Natural killer cell treated with Interleukin-12 subunit alpha and Interleukin-12 subunit beta and Interleukin-15 and Interleukin-18, amount 100 ng/mL, for 72 hours (primary cell): ENCODE results near the gene RSRC2. TPM values are rescaled to one million over a fixed set of nuclear protein-coding genes. Genes with fewer than 3 reads are reported as not detected.
A peak's percentile ranks its signal among the peaks of the same experiment; 100 is the strongest.
"Not testable (repeated sequence)": the region's sequence is repeated elsewhere in the genome, so short reads cannot be mapped to it uniquely, and the experiment has no call there.

Source experiments
- ATAC-seq, 2 donors: fragments of 150-1000 bp; cut with Tn5 transposase in 1 of 2; sonication (Bioruptor Pico), chemical (Tn5 transposase) in 1 of 2; 2 replicates each; pipeline ENCODE4 v1.10.0; 2021
- DNase-seq: peaks from one replicate; pipeline ENCODE4 v3.0.0; 2022; ENCODE audit warnings: low spot score
- H3K27ac Mint-ChIP-seq, 2 donors: 1 replicate in 1 of 2; 2 replicates in 1 of 2; pipeline ENCODE4 v1.8.0; 2022; ENCODE audit warnings: mixed read lengths in 2 of 2, mild to moderate bottlenecking in 1 of 2, moderate library complexity in 1 of 2
- H3K27me3 Mint-ChIP-seq, 2 donors: 1 replicate in 1 of 2; 2 replicates in 1 of 2; pipeline ENCODE4 v1.8.0; 2022; ENCODE audit warnings: mixed read lengths in 2 of 2
- H3K36me3 Mint-ChIP-seq: one replicate; pipeline ENCODE4 v1.8.0; 2022; ENCODE audit warnings: mixed read lengths
- H3K4me1 Mint-ChIP-seq, 2 donors: 1 replicate in 1 of 2; 2 replicates in 1 of 2; pipeline ENCODE4 v1.8.0; 2022; ENCODE audit warnings: low read depth in 2 of 2, mixed read lengths in 2 of 2, mild to moderate bottlenecking in 1 of 2
- H3K4me3 Mint-ChIP-seq: one replicate; pipeline ENCODE4 v1.8.0; 2022; ENCODE audit warnings: mixed read lengths
- H3K9me3 Mint-ChIP-seq: 2 replicates; pipeline ENCODE4 v1.8.0; 2022; ENCODE audit warnings: mixed read lengths
- total RNA-seq, 2 donors: library from RNA; stranded (reverse); gene quantifications; one replicate each; pipeline ENCODE4 v1.2.3, GENCODE V29; 2022

RSRC2 gene
- total RNA-seq, 2 donors from 2014 or later, result 93.7 to 111 TPM

- Mint-ChIP-seq H3K27me3 (no peaks in the 10 kb centered on the region), H3K4me1 (peaks cover 5 to 11% of the 10 kb centered on the region in 2 donors), H3K27ac (no peak overlapping the region), H3K4me3 (no peak overlapping the region), H3K9me3 (no peaks in the 10 kb centered on the region), H3K36me3 (peaks cover 15% of the 10 kb centered on the region)
- ATAC-seq (no peak), DNase-seq (no peak)
Measured at GRCh38 chr12:122508163-122508562, 18.6 kb downstream of the RSRC2 start.

- peak overlapping the region; percentile 9 to 47 for H3K27ac Mint-ChIP-seq
- peaks cover 13 to 17% of the 10 kb centered on the region in 2 donors for H3K4me1 Mint-ChIP-seq
- DNase-seq (no peak), ATAC-seq (no peak)
- H3K9me3 Mint-ChIP-seq, result no peaks in the 10 kb centered on the region
- no peaks in the 10 kb centered on the region for H3K27me3 Mint-ChIP-seq
- no peak overlapping the region for H3K4me3 Mint-ChIP-seq
- H3K36me3 Mint-ChIP-seq, result peaks cover 8% of the 10 kb centered on the region
Measured at GRCh38 chr12:122506393-122506938, 20.3 kb downstream of the RSRC2 start.

GRCh38 chr12:122505419-122506051 is 21.2 kb downstream of the RSRC2 start:
- H3K4me3 Mint-ChIP-seq, result no peak overlapping the region
- peak overlapping the region; percentile 9 to 47 for H3K27ac Mint-ChIP-seq
- no peaks in the 10 kb centered on the region for H3K27me3 Mint-ChIP-seq
- ATAC-seq (no peak), DNase-seq (no peak)
- peaks cover 21 to 26% of the 10 kb centered on the region in 2 donors for H3K4me1 Mint-ChIP-seq
- H3K36me3 Mint-ChIP-seq, result peaks cover 8% of the 10 kb centered on the region
- no peaks in the 10 kb centered on the region for H3K9me3 Mint-ChIP-seq

DNA sequence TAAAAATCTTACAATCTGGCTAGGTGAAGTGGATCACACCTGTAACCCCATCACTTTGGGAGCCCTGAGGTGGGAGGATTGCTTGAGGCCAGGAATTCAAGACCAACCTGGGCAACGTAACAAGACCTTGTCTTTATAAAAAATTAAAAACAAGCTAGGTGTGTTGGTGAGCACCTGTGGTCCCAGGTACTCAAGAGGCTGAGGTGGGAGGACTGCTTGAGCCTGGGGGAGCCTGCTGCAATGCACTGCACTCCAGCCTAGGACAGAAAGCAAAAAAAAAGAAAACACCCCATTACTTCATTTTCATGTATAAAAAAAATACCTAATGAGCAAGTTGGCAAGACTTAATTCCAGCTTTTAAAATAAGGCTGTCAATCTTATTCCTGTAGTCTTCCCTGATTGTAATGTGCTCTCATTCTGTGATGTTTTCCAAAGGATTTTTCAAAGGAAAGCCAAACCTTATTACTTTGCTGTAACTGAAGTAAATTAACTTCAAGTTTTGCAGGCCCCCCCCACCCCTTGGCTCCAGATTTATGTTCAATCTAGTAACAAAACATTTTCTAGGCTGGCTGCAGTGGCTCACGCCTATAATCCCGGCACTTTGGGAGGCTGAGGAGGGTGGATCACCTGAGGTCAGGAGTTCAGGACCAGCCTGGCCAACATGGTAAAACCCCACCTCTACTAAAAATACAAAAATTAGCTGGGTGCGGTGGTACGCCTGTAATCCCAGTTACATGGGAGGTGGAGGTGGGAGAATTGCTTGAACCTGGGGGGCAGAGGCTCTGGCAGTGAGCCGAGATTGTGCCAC is 22.7 kb downstream of the RSRC2 start:
- H3K36me3 Mint-ChIP-seq, result peaks cover 14% of the 10 kb centered on the region

DNA sequence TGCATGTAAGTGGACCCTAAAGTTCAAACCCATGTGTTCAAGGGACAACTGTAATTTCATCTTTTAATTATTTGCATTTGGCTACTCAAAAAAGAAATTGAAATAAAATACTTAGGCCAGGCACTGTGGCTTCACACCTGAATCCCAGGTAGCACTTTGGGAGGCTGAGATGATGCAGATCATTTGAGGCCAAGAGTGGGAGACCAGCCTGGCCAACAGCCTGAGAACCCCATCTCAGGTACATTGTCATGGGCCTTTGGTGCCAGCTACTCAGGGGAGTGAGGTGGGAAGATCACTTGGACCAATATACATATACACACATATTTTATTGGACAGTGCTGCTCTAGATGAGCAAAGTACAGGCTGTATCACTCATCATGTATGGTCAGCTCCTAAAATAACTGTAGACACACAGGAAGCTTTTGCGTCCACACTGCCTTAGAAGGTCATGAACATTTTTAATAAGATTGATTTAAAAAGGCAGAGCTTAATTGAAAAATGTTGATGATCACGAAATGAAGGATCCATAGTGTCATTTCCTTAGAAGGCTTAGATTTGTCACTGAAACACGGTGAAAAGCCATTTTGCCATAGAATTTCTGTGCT is 23.5 kb downstream of the RSRC2 start:
- peaks cover 14% of the 10 kb centered on the region for H3K36me3 Mint-ChIP-seq
- DNase-seq (no peak), ATAC-seq (no peak)
- peaks cover 33 to 37% of the 10 kb centered on the region in 2 donors for H3K4me1 Mint-ChIP-seq
- H3K27ac Mint-ChIP-seq, result peak overlapping the region; percentile 29 to 37
- no peaks in the 10 kb centered on the region for H3K9me3 Mint-ChIP-seq
- no peak overlapping the region for H3K4me3 Mint-ChIP-seq
- H3K27me3 Mint-ChIP-seq, result no peaks in the 10 kb centered on the region

More for the DNA sequence above, 22.7 kb downstream of the RSRC2 start:
- no peaks in the 10 kb centered on the region for H3K27me3 Mint-ChIP-seq
- DNase-seq, result no peak
- no peaks in the 10 kb centered on the region for H3K9me3 Mint-ChIP-seq
- peaks cover 27 to 33% of the 10 kb centered on the region in 2 donors for H3K4me1 Mint-ChIP-seq
- H3K4me3 Mint-ChIP-seq, result no peak overlapping the region
- no peak for ATAC-seq
- peak overlapping the region; percentile 29 to 37 for H3K27ac Mint-ChIP-seq

DNA sequence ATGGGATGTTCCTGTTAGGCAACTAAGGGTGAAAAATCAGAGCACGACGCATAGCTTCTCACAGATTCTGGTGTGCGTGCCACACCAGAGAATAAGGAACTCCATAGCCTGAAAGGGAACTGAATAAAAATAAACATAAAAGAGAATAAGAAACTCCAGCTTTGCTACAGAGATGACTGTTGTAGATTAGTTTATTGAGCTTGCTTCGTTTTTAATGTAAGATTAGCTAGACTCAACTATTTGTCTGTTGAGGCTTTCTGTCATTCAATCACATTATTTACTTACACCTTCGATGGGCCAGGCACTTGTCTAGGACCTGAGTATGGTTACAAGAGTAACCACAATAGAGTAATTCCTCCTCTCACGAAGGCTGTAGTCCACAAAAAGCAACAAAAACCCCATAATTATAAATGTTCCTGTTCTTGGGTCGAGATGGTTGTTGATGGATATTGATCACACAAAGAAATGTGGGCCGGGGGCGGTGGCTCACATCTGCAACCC is 25.2 kb downstream of the RSRC2 start:
- no peaks in the 10 kb centered on the region for H3K9me3 Mint-ChIP-seq
- ATAC-seq (no peak), DNase-seq (no peak)
- no peaks in the 10 kb centered on the region for H3K27me3 Mint-ChIP-seq
- peaks cover 33 to 37% of the 10 kb centered on the region in 2 donors for H3K4me1 Mint-ChIP-seq
- peak overlapping the region; percentile 92 to 97 for H3K27ac Mint-ChIP-seq
- H3K4me3 Mint-ChIP-seq, result peak overlapping the region; percentile 93
- peaks cover 12% of the 10 kb centered on the region for H3K36me3 Mint-ChIP-seq

DNA sequence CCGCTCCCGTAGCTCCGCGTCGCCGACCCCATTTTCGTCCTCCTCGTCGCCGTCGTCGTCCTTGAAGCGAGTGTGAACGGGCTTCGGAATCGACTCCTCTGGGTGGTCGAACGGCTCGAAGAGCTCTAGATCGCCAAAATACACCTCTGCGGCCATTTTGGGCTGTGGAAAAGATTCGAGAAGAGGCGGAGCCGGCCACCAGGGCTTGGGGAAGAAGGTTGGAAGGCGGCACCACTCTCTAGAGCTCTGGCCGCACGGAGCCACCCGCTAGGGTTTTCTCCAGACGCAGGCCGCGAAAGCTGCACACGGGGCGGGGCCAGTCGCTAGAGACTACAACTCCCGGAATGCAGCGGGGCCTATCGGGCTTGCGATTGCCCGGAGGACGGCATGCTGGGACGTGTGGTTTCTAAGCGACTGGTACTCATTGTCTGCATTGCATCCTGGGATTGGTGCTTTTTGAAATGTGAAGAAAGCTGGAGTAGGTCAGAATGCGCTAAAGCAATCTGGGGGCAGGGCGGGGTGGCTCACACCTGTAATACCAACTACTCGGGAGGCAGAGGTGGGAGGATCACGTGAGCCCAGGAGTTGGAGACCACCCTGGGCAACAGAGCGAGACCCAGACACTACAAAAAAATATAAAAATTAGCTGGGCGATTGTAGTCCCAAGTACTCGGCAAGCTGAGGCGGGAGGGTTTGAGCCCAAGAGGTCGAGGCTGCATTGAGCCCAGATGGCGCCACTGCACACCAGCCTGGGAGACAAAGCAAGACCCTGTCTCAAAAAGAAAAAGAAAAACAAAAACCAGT is 25.8 kb downstream of the RSRC2 start, which contains the start of gene ZCCHC8:
TSS of gene ZCCHC8 (minus strand) at position 248 of the 804 bp plus-strand sequence. CDS start at position 156, 92 bp downstream.
- peak; percentile 97 for DNase-seq
- Mint-ChIP-seq H3K27ac (peak within 1 kb of the TSS; percentile 92 to 97), H3K9me3 (no peaks in the 10 kb centered on the region), H3K4me1 (peaks cover 28 to 32% of the 10 kb centered on the region in 2 donors), H3K4me3 (peak within 1 kb of the TSS; percentile 93), H3K36me3 (peaks cover 6% of the 10 kb centered on the region), H3K27me3 (no peaks in the 10 kb centered on the region)
- ATAC-seq, result peak; percentile 98 to 99

GRCh38 chr12:122499991-122500684 is 26.6 kb downstream of the RSRC2 start:
- H3K27ac Mint-ChIP-seq, result peak overlapping the region; percentile 92 to 97
- H3K4me1 Mint-ChIP-seq, result peaks cover 28 to 29% of the 10 kb centered on the region in 2 donors
- H3K27me3 Mint-ChIP-seq, result no peaks in the 10 kb centered on the region
- DNase-seq, result peak; percentile 67
- peaks cover 7% of the 10 kb centered on the region for H3K36me3 Mint-ChIP-seq
- peak; percentile 34 to 47 for ATAC-seq
- no peaks in the 10 kb centered on the region for H3K9me3 Mint-ChIP-seq
- H3K4me3 Mint-ChIP-seq, result peak overlapping the region; percentile 93

GRCh38 chr12:122495258-122495657 is 31.5 kb downstream of the RSRC2 start:
- no peak for ATAC-seq
- peaks cover 10 to 18% of the 10 kb centered on the region in 2 donors for H3K4me1 Mint-ChIP-seq
- no peaks in the 10 kb centered on the region for H3K27me3 Mint-ChIP-seq
- no peak overlapping the region for H3K4me3 Mint-ChIP-seq
- DNase-seq, result no peak
- no peaks in the 10 kb centered on the region for H3K9me3 Mint-ChIP-seq
- peaks cover 28% of the 10 kb centered on the region for H3K36me3 Mint-ChIP-seq
- H3K27ac Mint-ChIP-seq, result no peak overlapping the region

DNA sequence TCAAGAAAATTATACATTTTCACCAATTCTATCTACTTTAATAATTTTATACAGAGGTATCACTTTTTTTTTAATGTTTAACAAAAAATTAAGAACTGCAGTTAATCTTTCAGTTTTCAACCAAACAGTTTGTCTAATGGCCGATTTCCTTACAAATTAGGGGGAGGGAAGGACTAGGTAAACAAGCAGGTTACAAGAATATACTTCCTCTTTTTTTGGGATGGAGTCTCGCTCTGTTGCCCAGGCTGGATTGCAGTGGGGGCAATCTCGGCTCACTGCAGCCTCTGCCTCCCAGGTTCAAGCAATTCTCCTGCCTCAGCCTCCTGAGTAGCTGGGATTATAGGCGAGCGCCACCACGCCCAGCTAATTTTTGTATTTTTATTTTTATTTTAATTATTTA is 33.5 kb downstream of the RSRC2 start:
- not testable (repeated sequence) for H3K27me3 Mint-ChIP-seq, ATAC-seq

DNA sequence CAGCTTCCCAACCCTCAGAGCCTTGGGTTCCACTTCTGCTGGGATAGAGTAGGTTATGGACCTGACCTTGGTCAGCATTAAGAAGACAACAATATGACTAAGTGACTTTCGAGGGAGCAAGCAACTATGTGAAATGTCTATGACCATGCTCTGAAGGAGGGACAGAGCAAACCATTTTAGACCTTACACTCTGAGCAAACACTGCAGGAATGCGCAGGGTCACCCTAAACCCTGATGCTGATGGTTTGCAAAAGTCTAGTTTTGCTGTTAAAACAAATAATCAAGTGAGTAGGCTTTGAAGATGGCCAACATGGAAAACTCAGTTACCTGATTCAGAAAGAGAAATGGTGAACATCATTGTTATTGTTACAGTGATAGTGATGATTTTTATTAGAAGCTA is 34.7 kb downstream of the RSRC2 start:
- H3K27me3 Mint-ChIP-seq, result no peaks in the 10 kb centered on the region
- H3K36me3 Mint-ChIP-seq, result peaks cover 35% of the 10 kb centered on the region
- H3K4me3 Mint-ChIP-seq, result no peak overlapping the region
- DNase-seq (no peak), ATAC-seq (no peak)
- no peak overlapping the region for H3K27ac Mint-ChIP-seq
- H3K4me1 Mint-ChIP-seq, result peaks cover 0 to 6% of the 10 kb centered on the region in 2 donors
- no peaks in the 10 kb centered on the region for H3K9me3 Mint-ChIP-seq

More for the DNA sequence above, 33.5 kb downstream of the RSRC2 start:
- not testable (repeated sequence) for H3K4me3 Mint-ChIP-seq, H3K27ac Mint-ChIP-seq, H3K9me3 Mint-ChIP-seq, H3K4me1 Mint-ChIP-seq, DNase-seq
- H3K36me3 Mint-ChIP-seq, result peaks cover 32% of the 10 kb centered on the region

GRCh38 chr12:122489038-122489437 is 37.7 kb downstream of the RSRC2 start:
- Mint-ChIP-seq H3K9me3 (no peaks in the 10 kb centered on the region), H3K27ac (no peak overlapping the region), H3K4me3 (no peak overlapping the region), H3K36me3 (peaks cover 49% of the 10 kb centered on the region), H3K27me3 (no peaks in the 10 kb centered on the region), H3K4me1 (peaks cover 6 to 8% of the 10 kb centered on the region in 2 donors)
- ATAC-seq, result no peak
- DNase-seq, result no peak
